Measurements from ENCODE around the gene PIWIL4.
"Not testable (repeated sequence)": the region's sequence is repeated elsewhere in the genome, so short reads cannot be mapped to it uniquely, and the experiment has no call there.

The PIWIL4 gene

GRCh38 chr11:94549146-94549545 is 18.0 kb upstream of the PIWIL4 start:
- no peak for FAIRE-seq

GRCh38 chr11:94550513-94550912 is 16.7 kb upstream of the PIWIL4 start:
- no peak for FAIRE-seq

- FAIRE-seq, result no peak
Measured at GRCh38 chr11:94553938-94554337, 13.2 kb upstream of the PIWIL4 start.

- FAIRE-seq, result not testable (repeated sequence)
Measured at GRCh38 chr11:94555752-94556329, 11.3 kb upstream of the PIWIL4 start.

GRCh38 chr11:94557421-94557820 is 9.7 kb upstream of the PIWIL4 start:
- no peak for FAIRE-seq

- no peak for FAIRE-seq
Measured at GRCh38 chr11:94557992-94558391, 9.2 kb upstream of the PIWIL4 start.

GRCh38 chr11:94558468-94558867 is 8.7 kb upstream of the PIWIL4 start:
- no peak for FAIRE-seq

- FAIRE-seq, result no peak
Measured at GRCh38 chr11:94558932-94559331, 8.2 kb upstream of the PIWIL4 start.

GRCh38 chr11:94559361-94559760 is 7.8 kb upstream of the PIWIL4 start:
- FAIRE-seq, result no peak

- no peak for FAIRE-seq
Measured at GRCh38 chr11:94560834-94561233, 6.3 kb upstream of the PIWIL4 start.

- FAIRE-seq, result no peak
Measured at GRCh38 chr11:94563176-94563847, 3.9 kb upstream of the PIWIL4 start.

GRCh38 chr11:94563848-94564467 is 3.2 kb upstream of the PIWIL4 start:
- no peak for FAIRE-seq

GRCh38 chr11:94568200-94568599 is 1.0 kb downstream of the PIWIL4 start:
- FAIRE-seq, result no peak

- FAIRE-seq, result no peak
Measured at GRCh38 chr11:94568717-94569116, 1.5 kb downstream of the PIWIL4 start.

GRCh38 chr11:94572975-94573374 is 5.8 kb downstream of the PIWIL4 start:
- not testable (repeated sequence) for FAIRE-seq

GRCh38 chr11:94574193-94574961 is 7.2 kb downstream of the PIWIL4 start:
- no peak for FAIRE-seq

- no peak for FAIRE-seq
Measured at GRCh38 chr11:94576306-94576705, 9.1 kb downstream of the PIWIL4 start.

- no peak for FAIRE-seq
Measured at GRCh38 chr11:94577841-94578240, 10.7 kb downstream of the PIWIL4 start.

GRCh38 chr11:94581926-94582325 is 14.8 kb downstream of the PIWIL4 start:
- FAIRE-seq, result no peak

- no peak for FAIRE-seq
Measured at GRCh38 chr11:94583213-94583865, 16.2 kb downstream of the PIWIL4 start.

GRCh38 chr11:94583866-94584500 is 16.8 kb downstream of the PIWIL4 start:
- FAIRE-seq, result no peak

- FAIRE-seq, result no peak
Measured at GRCh38 chr11:94584978-94585377, 17.8 kb downstream of the PIWIL4 start.

GRCh38 chr11:94585399-94585798 is 18.2 kb downstream of the PIWIL4 start:
- FAIRE-seq, result no peak

Measured in TTC549 (cell line).